ENCODE measurements around the gene SH3GL3.

GRCh38 chr15:83592370-83593040, 145.4 kb downstream of the SH3GL3 start:
- TF ChIP-seq CTCF (conservative IDR thresholded peaks at IDR 0.05; ENCODE audit: low read depth, low read length) (no peak), POLR2A (IDR thresholded peaks at IDR 0.05; ENCODE audit: low read depth, low read length) (no peak), ELK1 (IDR thresholded peaks at IDR 0.05; ENCODE audit: borderline replicate concordance, low read depth, low read length) (no peak), RFX5 (IDR thresholded peaks at IDR 0.05; ENCODE audit: low read depth, low read length) (no peak), FOS (IDR thresholded peaks at IDR 0.05; ENCODE audit: low read depth, low read length) (no peak), CEBPB (IDR thresholded peaks at IDR 0.05; ENCODE audit: low read depth, low read length) (no peak), CHD1 (IDR thresholded peaks at IDR 0.05; ENCODE audit: low read depth, low read length) (no peak), USF2 (IDR thresholded peaks at IDR 0.05; ENCODE audit: low read depth, low read length) (no peak), MAFK (IDR thresholded peaks at IDR 0.05; ENCODE audit: low read depth, low read length) (no peak), RAD21 (IDR thresholded peaks at IDR 0.05; ENCODE audit: low read length) (no peak), RCOR1 (IDR thresholded peaks at IDR 0.05; ENCODE audit: insufficient replicate concordance, low read length) (no peak), MXI1 (IDR thresholded peaks at IDR 0.05; ENCODE audit: borderline replicate concordance, low read depth, low read length) (no peak)
